HuH-7.5 (cell line): Measurements from ENCODE around the gene ATAD3B.
"Not testable (repeated sequence)": the region's sequence is repeated elsewhere in the genome, so short reads cannot be mapped to it uniquely, and the experiment has no call there.

Source experiments
- DNase-seq: peaks from one replicate; pipeline ENCODE4 v3.0.0; 2011; ENCODE audit warnings: low spot score

The ATAD3B gene

DNA sequence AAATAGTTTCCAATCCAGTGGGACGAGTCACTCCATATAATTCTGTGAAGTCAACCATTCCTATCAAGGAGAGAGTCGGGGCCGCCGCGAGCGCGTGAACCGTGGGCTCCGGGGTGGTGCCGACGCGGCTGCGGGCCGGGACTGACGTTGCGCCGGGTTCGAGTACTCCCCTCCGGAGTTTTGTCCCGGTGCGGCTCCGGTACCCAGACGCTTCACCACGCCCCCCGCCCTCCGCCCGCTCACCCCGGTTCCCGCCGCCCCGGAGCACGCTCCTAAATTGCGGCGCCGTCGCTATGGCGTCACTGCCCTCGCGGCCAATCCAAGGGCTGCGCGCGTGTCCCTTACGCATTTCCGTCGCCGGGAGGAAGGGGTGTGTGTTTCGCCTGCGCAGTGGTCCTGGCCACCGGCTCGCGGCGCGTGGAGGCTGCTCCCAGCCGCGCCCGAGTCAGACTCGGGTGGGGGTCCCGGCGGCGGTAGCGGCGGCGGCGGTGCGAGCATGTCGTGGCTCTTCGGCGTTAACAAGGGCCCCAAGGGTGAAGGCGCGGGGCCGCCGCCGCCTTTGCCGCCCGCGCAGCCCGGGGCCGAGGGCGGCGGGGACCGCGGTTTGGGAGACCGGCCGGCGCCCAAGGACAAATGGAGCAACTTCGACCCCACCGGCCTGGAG is at the start of gene ATAD3B:
Gene ATAD3B, plus strand, starts transcription at position 377 of the 664 bp plus-strand sequence. Its CDS starts 120 bp downstream, at position 497.
- peak; percentile 96 for DNase-seq

- DNase-seq: peak; percentile 7
These were observed 49.6 kb upstream of the ATAD3B start for GRCh38 chr1:1421907-1422464.

DNA sequence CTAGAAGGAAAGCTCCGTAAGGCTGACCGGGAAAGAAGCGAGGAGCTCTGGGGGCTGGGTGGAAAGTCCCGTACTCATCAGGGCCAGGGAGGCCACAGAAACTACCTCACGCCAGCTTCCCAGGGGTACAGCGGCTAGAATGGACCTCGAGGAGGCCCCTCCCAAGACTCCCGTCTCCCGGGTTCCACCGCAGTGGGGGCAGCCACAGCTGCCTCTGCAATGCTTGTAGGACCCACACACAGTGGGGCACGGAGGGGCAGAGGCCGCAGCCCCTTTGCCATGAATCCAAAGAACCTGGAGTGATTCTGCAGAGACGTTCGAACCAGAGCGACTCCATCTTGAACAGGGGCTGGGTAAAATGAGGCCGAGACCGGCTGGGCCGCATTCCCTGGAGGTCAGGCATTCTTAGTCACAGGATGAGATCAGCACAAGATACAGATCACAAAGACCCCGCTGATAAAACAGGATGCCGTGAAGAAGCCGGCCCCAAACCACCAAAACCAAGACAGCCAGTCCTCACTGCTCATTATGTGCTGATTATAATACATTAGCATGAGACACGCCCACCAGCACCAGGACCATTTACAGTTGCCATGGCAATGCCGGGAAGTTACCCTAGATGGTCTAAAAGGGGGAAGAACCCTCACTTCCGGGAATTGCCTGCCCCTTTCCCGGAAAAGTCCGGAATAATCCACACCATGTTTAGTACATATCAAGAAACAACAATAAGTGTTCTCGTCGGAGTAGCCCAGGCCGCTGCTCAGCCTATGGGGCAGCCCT is 48.9 kb upstream of the ATAD3B start:
- DNase-seq: no peak

DNA sequence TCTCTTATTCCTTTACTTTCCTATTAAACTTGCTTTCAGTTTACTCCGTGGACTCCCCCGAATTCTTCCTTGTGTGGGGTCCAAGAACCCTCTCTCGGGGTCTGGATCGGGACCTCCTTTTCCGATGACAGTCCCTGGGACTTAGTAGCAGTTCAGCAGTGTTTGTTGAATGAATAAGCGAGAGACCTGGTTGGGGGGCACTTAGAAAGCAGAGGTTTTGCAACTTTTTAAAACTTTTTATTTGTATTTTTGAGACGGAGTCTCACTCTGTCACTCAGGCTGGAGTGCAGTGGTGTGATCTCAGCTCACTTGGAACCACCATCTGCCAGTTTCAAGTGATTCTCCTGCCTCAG is 48.3 kb upstream of the ATAD3B start:
- DNase-seq: no peak

DNA sequence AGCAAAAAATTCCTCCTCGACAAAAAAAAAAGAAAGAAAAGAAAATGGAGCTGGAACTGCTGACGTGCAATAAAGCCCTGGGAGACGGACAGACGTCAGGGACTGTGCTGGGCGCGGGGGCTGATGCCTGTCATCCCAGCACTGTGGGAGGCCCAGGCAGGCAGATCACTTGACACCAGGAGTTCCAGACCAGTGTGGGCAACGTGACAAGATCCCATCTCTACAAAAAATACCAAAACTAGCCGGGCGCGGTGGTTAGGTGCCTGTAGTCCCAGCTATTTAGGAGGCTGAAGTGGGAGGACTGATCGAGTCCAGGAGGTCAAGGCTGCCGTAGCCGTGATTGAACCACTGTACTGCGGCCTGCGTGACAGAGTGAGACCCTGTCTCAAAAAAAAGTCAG is 46.9 kb upstream of the ATAD3B start:
- no peak for DNase-seq

DNA sequence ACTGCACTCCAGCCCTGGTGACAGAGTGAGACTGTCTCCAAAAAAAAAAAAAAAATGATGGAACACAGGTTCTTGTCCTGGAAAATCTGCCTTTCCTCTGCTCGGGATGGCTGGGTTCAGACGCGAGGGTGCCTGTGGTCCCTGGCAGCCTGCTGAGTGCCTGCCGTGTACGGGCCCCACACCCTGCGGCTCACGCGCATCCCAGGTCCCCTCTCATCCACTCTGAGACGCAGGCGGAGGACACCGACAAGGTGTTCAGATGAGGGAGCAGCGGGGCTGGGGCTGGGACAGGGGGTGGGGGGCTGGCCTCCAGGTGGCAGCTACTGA is 46.2 kb upstream of the ATAD3B start:
- DNase-seq: no peak

- peak; percentile 31 for DNase-seq
These were observed 45.6 kb upstream of the ATAD3B start for GRCh38 chr1:1425753-1426495.

- DNase-seq: peak; percentile 15
These were observed 45.0 kb upstream of the ATAD3B start for GRCh38 chr1:1426496-1427105.

DNA sequence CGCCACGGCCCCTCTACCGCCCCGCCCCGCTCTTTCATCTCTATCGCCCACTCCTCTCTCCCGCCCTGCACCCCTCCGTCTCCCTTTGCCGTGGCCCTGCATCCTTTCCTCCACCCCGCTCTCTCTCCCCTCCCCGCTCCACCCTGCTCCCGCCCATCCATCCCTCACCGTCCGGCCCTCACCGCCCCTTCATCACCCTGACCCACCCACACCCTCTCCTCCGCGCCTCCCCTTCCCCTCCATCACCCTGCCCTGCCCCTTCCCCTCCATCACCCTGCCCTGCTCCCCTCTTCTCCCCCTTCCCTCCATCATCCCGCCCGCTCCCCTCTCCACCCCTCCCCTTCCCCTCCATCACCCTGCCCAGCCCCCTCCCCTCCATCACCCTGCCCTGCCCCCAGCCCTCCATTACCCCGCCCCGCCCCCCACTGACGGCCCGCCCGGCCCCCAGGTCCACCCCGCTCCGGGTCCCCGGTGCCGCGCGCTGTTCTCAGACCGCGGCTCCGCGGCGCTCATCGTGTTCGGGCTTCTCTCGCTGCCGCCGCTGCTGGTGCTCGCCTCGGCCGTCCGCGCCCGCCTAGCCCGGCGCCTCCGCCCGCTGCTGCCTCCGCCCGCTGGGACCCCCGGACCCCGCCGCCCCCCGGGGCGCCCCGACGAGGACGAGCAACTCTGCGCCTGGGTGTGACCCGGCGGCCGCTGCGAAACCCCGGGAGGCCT is 44.3 kb upstream of the ATAD3B start:
- no peak for DNase-seq

DNA sequence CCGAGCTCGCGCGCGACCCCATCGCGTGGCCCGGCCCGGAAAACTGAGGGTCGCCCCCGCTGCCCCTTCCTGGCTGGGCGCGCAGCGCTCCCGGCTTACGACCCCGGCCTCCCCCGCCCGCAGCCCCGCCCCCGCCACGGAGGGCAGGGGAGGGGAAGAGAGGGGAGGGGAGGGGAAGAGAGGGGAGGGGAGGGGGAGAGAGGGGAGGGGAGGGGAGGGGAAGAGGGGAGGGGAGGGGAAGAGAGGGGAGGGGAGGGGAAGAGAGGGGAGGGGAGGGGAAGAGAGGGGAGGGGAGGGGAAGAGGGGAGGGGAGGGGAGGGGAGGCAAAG is 43.8 kb upstream of the ATAD3B start:
- no peak for DNase-seq

- DNase-seq: no peak
These were observed 43.4 kb upstream of the ATAD3B start for GRCh38 chr1:1428174-1428573.

- DNase-seq: not testable (repeated sequence)
These were observed 42.6 kb upstream of the ATAD3B start for GRCh38 chr1:1428967-1429366.

DNA sequence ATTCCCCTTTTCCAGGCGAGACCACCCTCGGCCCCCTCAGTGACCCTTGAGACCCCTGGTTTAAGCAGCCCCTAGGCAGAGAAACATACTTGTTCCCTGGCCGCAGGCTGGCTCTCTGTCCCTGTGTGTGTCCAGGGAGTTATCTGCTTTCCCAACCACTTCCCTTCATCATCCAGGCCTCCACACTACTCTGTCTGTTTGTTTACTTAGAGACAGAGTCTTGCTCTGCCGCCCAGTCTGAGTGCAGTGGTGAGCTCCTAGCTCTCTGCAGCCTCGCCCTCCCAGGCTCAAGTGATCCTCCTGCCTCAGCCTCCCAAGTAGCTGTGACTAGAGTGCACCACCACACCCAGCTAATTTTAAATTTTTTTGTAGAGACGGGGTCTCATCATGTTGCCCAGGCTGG is 41.9 kb upstream of the ATAD3B start:
- peak; percentile 93 for DNase-seq

DNA sequence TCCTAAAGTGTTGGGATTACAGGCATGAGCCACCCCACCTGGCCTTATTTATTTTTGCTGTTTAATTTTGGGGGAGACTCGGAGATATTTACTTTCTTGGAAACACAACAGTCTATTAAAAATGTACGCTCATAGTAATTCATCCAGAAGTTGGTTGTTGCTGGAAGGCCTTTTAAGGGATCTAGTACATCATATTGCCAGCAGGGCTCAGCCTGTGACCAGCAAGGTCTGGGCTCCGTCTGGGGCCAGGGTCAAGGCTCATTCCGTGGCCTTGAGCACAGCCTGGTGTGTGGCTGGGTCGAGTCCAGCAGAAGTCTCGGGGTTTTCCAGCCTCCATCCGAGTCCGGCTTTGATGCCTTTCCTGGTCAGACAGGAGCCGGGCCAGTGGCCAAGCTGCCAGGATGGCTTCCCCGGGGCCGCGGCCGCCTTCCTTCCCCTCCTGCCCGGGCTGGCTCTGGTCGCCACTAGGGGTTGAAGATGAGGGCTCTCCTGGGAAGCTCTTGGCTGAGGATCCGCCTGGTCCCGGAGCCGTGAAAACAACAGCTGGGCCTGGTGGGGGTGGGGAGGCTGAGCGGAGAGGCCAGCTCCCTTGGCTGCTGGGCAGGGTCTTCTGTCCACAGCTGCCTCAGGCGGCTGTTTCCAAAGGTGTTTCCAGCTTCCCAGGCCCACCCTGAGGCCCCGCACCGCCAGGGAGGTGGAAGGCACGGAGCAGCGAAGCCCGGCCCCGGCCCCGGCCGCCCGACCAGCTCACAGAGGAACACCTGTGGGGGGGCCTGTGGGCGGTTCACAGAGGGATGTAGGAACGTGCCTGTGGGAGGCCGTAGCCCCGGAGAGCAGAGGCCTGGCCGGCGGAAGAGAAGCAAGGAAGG is 41.2 kb upstream of the ATAD3B start:
- peak; percentile 56 for DNase-seq

GRCh38 chr1:1430992-1431844 is 40.3 kb upstream of the ATAD3B start:
- peak; percentile 74 for DNase-seq

DNA sequence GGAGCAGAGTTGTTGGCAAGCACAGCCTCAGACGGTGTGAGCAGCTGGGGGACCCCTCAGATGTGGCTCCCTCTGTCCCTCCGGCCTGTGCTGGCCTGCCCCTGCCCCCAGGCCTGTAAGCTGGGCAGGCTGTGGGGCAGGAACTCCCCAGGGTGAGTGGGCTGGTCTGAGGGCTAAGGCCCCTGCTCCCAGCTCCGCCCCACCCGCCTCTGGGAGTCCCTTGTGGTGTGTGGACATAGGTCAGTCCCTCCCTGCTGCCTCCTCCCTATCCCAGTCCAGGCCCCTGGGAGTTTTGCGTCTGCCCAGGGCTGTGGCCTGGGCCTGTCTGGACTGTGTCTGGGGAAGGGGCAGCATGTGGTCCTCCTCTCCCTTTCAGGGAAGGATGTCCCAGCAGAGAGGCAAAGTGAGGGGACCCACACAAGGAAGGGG is 39.7 kb upstream of the ATAD3B start:
- DNase-seq: peak; percentile 98

GRCh38 chr1:1432274-1432950 is 39.2 kb upstream of the ATAD3B start:
- DNase-seq: peak; percentile 52

DNA sequence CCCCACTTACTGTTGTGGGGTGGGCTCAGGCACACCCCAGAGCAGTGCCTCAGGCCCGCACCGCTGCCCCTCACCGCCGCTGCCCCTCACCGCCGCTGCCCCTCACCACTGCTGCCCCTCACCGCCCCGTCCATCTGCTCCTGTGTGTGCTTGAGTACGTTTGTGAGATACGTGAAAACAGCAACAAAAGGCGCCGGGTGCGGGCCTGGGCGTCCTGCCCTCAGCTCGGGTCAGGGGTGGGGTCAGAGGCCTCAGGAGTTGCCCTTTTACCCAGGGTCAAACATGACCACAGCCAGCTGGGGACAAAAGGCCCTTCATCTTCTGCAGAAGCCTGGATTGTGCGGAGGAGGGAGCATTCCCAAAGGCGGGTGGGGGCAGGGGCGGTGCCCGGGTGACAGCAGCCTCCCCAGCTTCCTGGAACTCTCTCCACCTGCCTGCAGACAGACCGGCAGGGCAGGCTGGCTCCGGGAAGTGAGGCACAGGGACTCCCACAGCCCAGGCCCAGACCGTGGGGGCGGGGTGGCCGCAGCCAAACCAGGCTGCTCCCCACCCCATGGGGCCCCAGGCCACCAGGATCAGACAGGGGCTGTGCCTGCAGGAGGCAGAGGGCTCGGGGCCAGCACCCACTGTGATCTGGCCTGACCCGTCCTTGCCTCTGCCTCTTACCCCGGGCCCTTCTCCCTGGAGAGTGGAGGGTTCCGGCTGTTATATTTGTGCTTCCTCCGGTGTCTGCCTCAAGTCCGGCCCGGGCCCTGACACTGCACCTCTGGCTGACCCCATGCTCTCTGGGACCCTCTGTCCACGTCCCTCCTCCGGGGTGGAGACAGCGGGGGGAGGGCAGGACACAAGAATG is 38.4 kb upstream of the ATAD3B start:
- DNase-seq: peak; percentile 98
